ENCODE data around the gene SEMA5A.

Gene SEMA5A

GRCh38 chr5:9429691-9430215 lies 116.1 kb downstream of the SEMA5A start:
- no peak for DNase-seq (ENCODE audit: low spot score)
- in situ Hi-C loops (cut with MboI; ENCODE audit: low pct_unique_long_range_greater_than_20kb, low sequenced_read_pairs, unreplicated experiment) = no loop called here
- TF ChIP-seq, protein P1, sequence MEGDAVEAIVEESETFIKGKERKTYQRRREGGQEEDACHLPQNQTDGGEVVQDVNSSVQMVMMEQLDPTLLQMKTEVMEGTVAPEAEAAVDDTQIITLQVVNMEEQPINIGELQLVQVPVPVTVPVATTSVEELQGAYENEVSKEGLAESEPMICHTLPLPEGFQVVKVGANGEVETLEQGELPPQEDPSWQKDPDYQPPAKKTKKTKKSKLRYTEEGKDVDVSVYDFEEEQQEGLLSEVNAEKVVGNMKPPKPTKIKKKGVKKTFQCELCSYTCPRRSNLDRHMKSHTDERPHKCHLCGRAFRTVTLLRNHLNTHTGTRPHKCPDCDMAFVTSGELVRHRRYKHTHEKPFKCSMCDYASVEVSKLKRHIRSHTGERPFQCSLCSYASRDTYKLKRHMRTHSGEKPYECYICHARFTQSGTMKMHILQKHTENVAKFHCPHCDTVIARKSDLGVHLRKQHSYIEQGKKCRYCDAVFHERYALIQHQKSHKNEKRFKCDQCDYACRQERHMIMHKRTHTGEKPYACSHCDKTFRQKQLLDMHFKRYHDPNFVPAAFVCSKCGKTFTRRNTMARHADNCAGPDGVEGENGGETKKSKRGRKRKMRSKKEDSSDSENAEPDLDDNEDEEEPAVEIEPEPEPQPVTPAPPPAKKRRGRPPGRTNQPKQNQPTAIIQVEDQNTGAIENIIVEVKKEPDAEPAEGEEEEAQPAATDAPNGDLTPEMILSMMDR (IDR thresholded peaks at IDR 0.05; ENCODE audit: extremely low read depth, insufficient read depth, missing control alignments) = no peak

GRCh38 chr5:9428272-9428671 lies 117.6 kb downstream of the SEMA5A start:
- TF ChIP-seq, protein P1 (IDR thresholded peaks at IDR 0.05; ENCODE audit: extremely low read depth, insufficient read depth, missing control alignments) = no peak
- in situ Hi-C loops (cut with MboI; ENCODE audit: low pct_unique_long_range_greater_than_20kb, low sequenced_read_pairs, unreplicated experiment) = no loop called here
- no peak for DNase-seq (ENCODE audit: low spot score)

DNA sequence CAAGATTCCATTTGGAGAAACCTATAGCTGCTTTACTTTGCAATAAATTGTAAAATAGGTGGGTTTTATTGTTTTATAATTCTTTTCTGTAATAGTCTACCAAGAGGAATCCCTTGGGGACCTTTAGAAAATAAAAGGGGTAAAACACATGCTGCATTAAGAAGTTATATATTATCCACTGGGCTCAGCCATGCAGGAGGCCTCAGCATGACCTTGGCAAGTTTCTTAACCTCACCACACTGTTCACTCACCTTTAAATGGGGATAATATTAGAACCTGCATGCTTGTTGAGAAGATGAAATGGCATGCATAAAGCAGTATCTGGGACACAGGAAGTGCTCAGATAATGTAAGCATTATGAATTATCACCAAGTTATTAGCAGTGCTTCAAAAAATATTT lies 120.2 kb downstream of the SEMA5A start:
- TF ChIP-seq, protein P1 (IDR thresholded peaks at IDR 0.05; ENCODE audit: extremely low read depth, insufficient read depth, missing control alignments) = no peak
- in situ Hi-C loops (cut with MboI; ENCODE audit: low pct_unique_long_range_greater_than_20kb, low sequenced_read_pairs, unreplicated experiment) = no loop called here
- no peak for DNase-seq (ENCODE audit: low spot score)

- DNase-seq (ENCODE audit: low spot score) = no peak
- in situ Hi-C loops (cut with MboI; ENCODE audit: low pct_unique_long_range_greater_than_20kb, low sequenced_read_pairs, unreplicated experiment) = no loop called here
- TF ChIP-seq, protein P1 (IDR thresholded peaks at IDR 0.05; ENCODE audit: extremely low read depth, insufficient read depth, missing control alignments) = no peak
These were observed 122.3 kb downstream of the SEMA5A start for GRCh38 chr5:9423571-9423970.

DNA sequence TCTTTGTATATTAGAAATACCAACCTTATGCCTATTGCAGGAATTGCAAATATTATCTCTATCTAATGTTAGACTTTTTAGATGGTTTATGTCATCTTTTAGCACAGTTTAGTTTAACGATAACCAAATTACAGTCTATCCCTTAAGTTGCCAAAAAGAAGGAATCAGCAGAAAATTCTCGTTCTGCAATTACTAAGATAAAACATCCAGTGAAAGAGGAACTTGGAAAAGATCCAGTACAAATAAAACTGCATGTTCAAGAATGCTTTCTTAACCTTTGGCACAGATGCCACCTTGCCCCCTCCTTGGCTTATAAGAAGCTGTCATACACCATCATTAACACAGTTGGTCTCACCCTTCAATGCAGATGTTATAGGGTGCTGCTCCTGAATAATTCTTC lies 124.0 kb downstream of the SEMA5A start:
- in situ Hi-C loops (cut with MboI; ENCODE audit: low pct_unique_long_range_greater_than_20kb, low sequenced_read_pairs, unreplicated experiment) = no loop called here
- no peak for DNase-seq (ENCODE audit: low spot score)
- TF ChIP-seq, protein P1 (IDR thresholded peaks at IDR 0.05; ENCODE audit: extremely low read depth, insufficient read depth, missing control alignments) = no peak

DNA sequence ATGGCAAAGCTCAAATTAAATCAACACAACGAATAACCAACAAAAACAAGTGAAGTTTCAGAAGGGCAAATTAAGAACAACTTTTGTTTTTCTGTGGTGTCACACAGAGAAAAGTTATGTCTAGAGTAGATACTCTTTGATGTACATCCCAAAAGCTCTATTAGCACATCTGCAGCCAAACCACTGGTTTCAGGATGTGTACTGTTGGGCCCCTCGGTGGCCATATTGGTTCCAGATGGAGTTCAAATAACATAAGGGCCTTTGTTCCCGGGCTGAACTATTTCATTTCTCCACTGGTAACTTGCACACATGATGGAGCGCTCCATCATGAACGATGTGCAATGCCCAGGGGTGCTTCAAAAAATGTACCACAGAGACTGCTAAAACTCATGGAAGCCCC lies 126.1 kb downstream of the SEMA5A start:
- TF ChIP-seq, protein P1 (IDR thresholded peaks at IDR 0.05; ENCODE audit: extremely low read depth, insufficient read depth, missing control alignments) = no peak
- in situ Hi-C loops (cut with MboI; ENCODE audit: low pct_unique_long_range_greater_than_20kb, low sequenced_read_pairs, unreplicated experiment) = no loop called here
- no peak for DNase-seq (ENCODE audit: low spot score)

GRCh38 chr5:9415566-9415965 lies 130.3 kb downstream of the SEMA5A start:
- TF ChIP-seq, protein P1 (IDR thresholded peaks at IDR 0.05; ENCODE audit: extremely low read depth, insufficient read depth, missing control alignments) = no peak
- DNase-seq (ENCODE audit: low spot score) = no peak
- in situ Hi-C loops (cut with MboI; ENCODE audit: low pct_unique_long_range_greater_than_20kb, low sequenced_read_pairs, unreplicated experiment) = no loop called here

Data from GM13977 (cell line).